T-helper 22 cell (primary cell): ENCODE data around the gene CMC2.

Experiments used
- DNase-seq: peaks from one replicate; pipeline ENCODE4 v3.0.0-alpha.2; 2020; ENCODE audit warnings: low read depth

Gene CMC2

GRCh38 chr16:81001330-81001729, 5.4 kb downstream of the CMC2 start:
- no peak for DNase-seq

GRCh38 chr16:81000873-81001272, 5.8 kb downstream of the CMC2 start:
- no peak for DNase-seq

- DNase-seq = no peak
Observed at GRCh38 chr16:80997964-80998620, 8.6 kb downstream of the CMC2 start.

- no peak for DNase-seq
Observed at GRCh38 chr16:80997139-80997798, 9.4 kb downstream of the CMC2 start.

GRCh38 chr16:80996688-80997138, 10.0 kb downstream of the CMC2 start:
- DNase-seq = no peak

- DNase-seq = no peak
Observed at GRCh38 chr16:80994451-80994850, 12.2 kb downstream of the CMC2 start.

- DNase-seq = no peak
Observed at GRCh38 chr16:80993834-80994233, 12.9 kb downstream of the CMC2 start.

GRCh38 chr16:80993307-80993706, 13.4 kb downstream of the CMC2 start:
- DNase-seq = no peak

GRCh38 chr16:80992676-80993293, 13.9 kb downstream of the CMC2 start:
- DNase-seq = no peak

GRCh38 chr16:80991792-80992430, 14.8 kb downstream of the CMC2 start:
- DNase-seq = no peak

- no peak for DNase-seq
Observed at GRCh38 chr16:80990978-80991377, 15.7 kb downstream of the CMC2 start.

- DNase-seq = no peak
Observed at GRCh38 chr16:80990577-80990976, 16.1 kb downstream of the CMC2 start.

- DNase-seq = no peak
Observed at GRCh38 chr16:80989801-80990200, 16.9 kb downstream of the CMC2 start.

GRCh38 chr16:80988756-80989155, 17.9 kb downstream of the CMC2 start:
- no peak for DNase-seq

GRCh38 chr16:80986557-80986956, 20.1 kb downstream of the CMC2 start:
- no peak for DNase-seq

- no peak for DNase-seq
Observed at GRCh38 chr16:80985611-80986010, 21.1 kb downstream of the CMC2 start.

GRCh38 chr16:80984124-80984892, 22.4 kb downstream of the CMC2 start:
- DNase-seq = no peak

GRCh38 chr16:80982646-80983045, 24.0 kb downstream of the CMC2 start:
- DNase-seq = no peak

GRCh38 chr16:80981103-80981502, 25.6 kb downstream of the CMC2 start:
- DNase-seq = no peak

- no peak for DNase-seq
Observed at GRCh38 chr16:80976946-80977345, 29.7 kb downstream of the CMC2 start.

- DNase-seq = no peak
Observed at GRCh38 chr16:80974649-80975376, 31.9 kb downstream of the CMC2 start.
